GM19043 (cell line): Measurements from ENCODE around the gene ADORA1.

Source experiments
- ATAC-seq: cut with Tn5 transposase; IDR thresholded peaks from one replicate; pipeline ENCODE4 v1.9.1; 2021; ENCODE audit warnings: low read depth; ENCODE audit not compliant: unreplicated experiment

Gene ADORA1

GRCh38 chr1:203181586-203182386, 54.3 kb downstream of the ADORA1 start:
- ATAC-seq: no peak

- ATAC-seq: no peak
Observed at GRCh38 chr1:203182387-203182953, 54.9 kb downstream of the ADORA1 start.

GRCh38 chr1:203183828-203184227, 56.3 kb downstream of the ADORA1 start:
- ATAC-seq: no peak

- ATAC-seq: no peak
Observed at GRCh38 chr1:203184467-203184866, 56.9 kb downstream of the ADORA1 start.

GRCh38 chr1:203185061-203185461, 57.5 kb downstream of the ADORA1 start:
- no peak for ATAC-seq

- ATAC-seq: no peak
Observed at GRCh38 chr1:203185585-203185984, 58.1 kb downstream of the ADORA1 start.

- ATAC-seq: no peak
Observed at GRCh38 chr1:203186091-203186445, 58.5 kb downstream of the ADORA1 start.

GRCh38 chr1:203186446-203187303, 59.1 kb downstream of the ADORA1 start, which contains the start of gene CHI3L1:
CHI3L1 (minus strand) TSS chr1:203186704; CDS start chr1:203186623, 81 bp downstream.
- ATAC-seq: no peak

GRCh38 chr1:203187304-203187685, 59.8 kb downstream of the ADORA1 start:
- ATAC-seq: no peak

- no peak for ATAC-seq
Observed at GRCh38 chr1:203187689-203188264, 60.3 kb downstream of the ADORA1 start.

GRCh38 chr1:203188686-203189232, 61.2 kb downstream of the ADORA1 start:
- no peak for ATAC-seq

GRCh38 chr1:203189951-203190352, 62.4 kb downstream of the ADORA1 start:
- ATAC-seq: no peak

GRCh38 chr1:203190949-203191348, 63.4 kb downstream of the ADORA1 start:
- no peak for ATAC-seq

GRCh38 chr1:203196371-203196770, 68.8 kb downstream of the ADORA1 start:
- ATAC-seq: no peak

GRCh38 chr1:203197625-203198024, 70.1 kb downstream of the ADORA1 start:
- ATAC-seq: no peak

GRCh38 chr1:203199002-203199401, 71.5 kb downstream of the ADORA1 start:
- no peak for ATAC-seq

GRCh38 chr1:203199481-203199815, 71.9 kb downstream of the ADORA1 start:
- ATAC-seq: no peak

- no peak for ATAC-seq
Observed at GRCh38 chr1:203199816-203200571, 72.5 kb downstream of the ADORA1 start.

- no peak for ATAC-seq
Observed at GRCh38 chr1:203200916-203201315, 73.4 kb downstream of the ADORA1 start.
